OCI-LY7 (cell line): ENCODE measurements around the gene PLXNB2. TPM values are rescaled to one million over a fixed set of nuclear protein-coding genes. Genes with fewer than 3 reads are reported as not detected.

Experiments used
- BruUV-seq: library from RNA; stranded (reverse); fragments of 400-500 nt; replicated peaks from 2 replicates; lab custom pipeline; 2021; lab: Mats Ljungman, UMichigan
- CTCF ChIA-PET: fragments of 300-600 bp; sonication (Branson Sonifier 250); formaldehyde crosslinking; loops from one replicate; lab custom pipeline; 2022; ENCODE audit warnings: antibody characterized with exemption; ENCODE audit not compliant: unreplicated experiment; lab: Charles Lee
- POLR2A ChIA-PET: fragments of 300-600 bp; sonication (Branson Sonifier 250); formaldehyde crosslinking; loops from one replicate; lab custom pipeline; 2022; ENCODE audit warnings: antibody characterized with exemption; lab: Charles Lee
- DNase-seq: peaks from one replicate; pipeline ENCODE4 v3.0.0-alpha.2; 2015; ENCODE audit warnings: low spot score
- H2AFZ ChIP-seq: fragments of 200-600 bp; sonication (generic), shearing (Covaris generic); 2 replicates; pipeline ENCODE4 v1.6.1; 2014; ENCODE audit warnings: mild to moderate bottlenecking, antibody characterized with exemption, low read length, moderate library complexity
- H3K27ac ChIP-seq: fragments of 200-600 bp; sonication (generic); 2 replicates; pipeline ENCODE4 v1.5.1; 2014; ENCODE audit warnings: mixed run types, low read depth, mild to moderate bottlenecking, moderate library complexity, low read length, inconsistent platforms; ENCODE audit not compliant: poor library complexity, severe bottlenecking
- H3K36me3 ChIP-seq: fragments of 200-600 bp; sonication (generic); 2 replicates; pipeline ENCODE4 v1.6.1; 2014; ENCODE audit warnings: mild to moderate bottlenecking, antibody characterized with exemption, low read length, moderate library complexity, mixed read lengths; ENCODE audit not compliant: insufficient read depth
- H3K4me1 ChIP-seq: fragments of 200-600 bp; sonication (generic); 2 replicates; pipeline ENCODE4 v1.5.1; 2014; ENCODE audit warnings: mild to moderate bottlenecking, low read length; ENCODE audit not compliant: insufficient read depth, poor library complexity, severe bottlenecking
- H3K4me2 ChIP-seq: fragments of 200-600 bp; sonication (generic); 2 replicates; pipeline ENCODE4 v1.6.1; 2014; ENCODE audit warnings: mild to moderate bottlenecking, low read length
- H3K4me3 ChIP-seq: fragments of 200-600 bp; sonication (generic); 2 replicates; pipeline ENCODE4 v1.5.1; 2014; ENCODE audit warnings: mild to moderate bottlenecking, low read depth, low read length; ENCODE audit not compliant: poor library complexity, severe bottlenecking
- H3K79me2 ChIP-seq: fragments of 200-600 bp; sonication (generic); 2 replicates; pipeline ENCODE4 v1.6.1; 2016; ENCODE audit warnings: low read depth, mild to moderate bottlenecking, low read length, moderate library complexity, mixed read lengths; ENCODE audit not compliant: insufficient read depth
- H3K9me2 ChIP-seq: fragments of 200-600 bp; sonication (generic); 2 replicates; pipeline ENCODE4 v1.6.1; 2016; ENCODE audit warnings: mild to moderate bottlenecking, low read length, mixed read lengths; ENCODE audit not compliant: insufficient read depth
- H3K9me3 ChIP-seq: fragments of 200-600 bp; sonication (generic); 2 replicates; pipeline ENCODE4 v1.6.1; 2014; ENCODE audit warnings: mild to moderate bottlenecking, mixed run types, low read length, mixed read lengths
- H4K20me1 ChIP-seq: fragments of 200-600 bp; sonication (generic); 2 replicates; pipeline ENCODE4 v1.6.1; 2014; ENCODE audit warnings: mild to moderate bottlenecking, antibody characterized with exemption, low read length, moderate library complexity, mixed read lengths; ENCODE audit not compliant: insufficient read depth
- EZH2phosphoT487 ChIP-seq: fragments of 200-600 bp; sonication (generic); IDR thresholded peaks from 2 replicates; pipeline ENCODE4 v1.6.1; 2018; ENCODE audit warnings: low read depth, borderline replicate concordance, mild to moderate bottlenecking, mixed run types, antibody characterized with exemption, low read length, moderate library complexity, mixed read lengths
- intact Hi-C: fragments of 100-400 bp; cut with micrococcal nuclease; formaldehyde crosslinking; loops from one replicate; pipeline ENCODE4 v1.10.0; 2022; ENCODE audit not compliant: unreplicated experiment
- total RNA-seq, 2 experiments: library from RNA; depleted of rRNA in 1 of 2; stranded (reverse); fragments of >200 nt in 1 of 2; shearing (Covaris generic) in 1 of 2; gene quantifications; 2 replicates each; pipeline ENCODE4 v1.2.3, GENCODE V29; 2014 to 2022
- TF ChIP-seq, protein P1 (sequence below): fragments of 200-600 bp; sonication (generic); conservative IDR thresholded peaks from 2 replicates; pipeline ENCODE4 v1.5.1; 2014; ENCODE audit warnings: mild to moderate bottlenecking, antibody characterized with exemption, low read length, moderate library complexity, mixed read lengths

Gene PLXNB2
- total RNA-seq, 2 experiments from 2014 or later, result 10.7 to 39.2 TPM

DNA sequence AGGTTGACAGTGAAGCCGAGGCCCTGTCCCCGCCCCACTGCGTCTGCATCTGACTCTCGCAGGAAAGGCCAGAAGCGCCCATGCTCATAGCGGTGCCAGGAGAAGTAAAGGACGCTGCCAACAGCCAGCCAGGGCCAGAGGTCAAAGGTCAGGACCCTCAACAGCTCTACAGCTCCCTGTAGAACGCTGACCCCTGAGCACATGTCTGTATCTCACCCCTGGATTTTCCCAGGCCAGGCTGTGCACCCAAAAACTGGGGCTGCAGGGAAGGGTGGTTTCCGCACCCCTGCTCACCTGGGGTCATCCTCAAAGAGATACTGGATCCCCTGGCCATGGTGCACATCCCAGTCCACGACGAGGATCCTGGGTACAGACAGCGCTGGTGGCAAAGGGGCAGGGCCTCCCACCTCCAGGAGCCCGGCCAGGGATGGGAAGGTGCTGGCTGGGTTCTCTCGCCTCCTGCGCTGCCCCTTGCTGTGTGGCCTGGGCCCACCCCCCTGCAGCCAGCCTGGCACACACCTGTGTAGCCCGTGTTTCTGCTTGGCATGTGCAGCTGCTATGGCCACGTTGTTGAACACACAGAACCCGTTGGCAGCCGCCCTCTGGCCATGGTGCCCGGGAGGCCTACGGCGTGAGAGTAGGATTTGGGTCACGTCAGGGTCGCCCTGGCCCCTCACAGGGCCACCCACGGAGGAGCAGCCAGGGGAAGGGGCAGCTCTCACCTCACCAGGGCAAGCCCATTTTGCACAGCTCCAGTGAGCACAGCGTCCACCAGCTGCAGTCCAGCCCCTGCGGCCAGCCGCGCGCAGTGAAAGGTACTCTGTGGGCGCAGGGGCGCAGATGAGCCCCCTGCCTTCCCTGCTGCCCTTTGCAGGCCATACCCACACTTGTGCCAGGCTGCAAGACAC is 57.9 kb downstream of the PLXNB2 start:
- POLR2A ChIA-PET, result no interaction called here
- intact Hi-C loops, result loop anchor here (5.0 to 10.0 kb wide), 5 partner anchors 93 to 373 kb away; partner anchors contain the start of genes CHKB, LMF2, NCAPH2 and PPP6R2
- H3K27ac ChIP-seq, result no peak overlapping the region
- no TSS peak for BruUV-seq
- no peak overlapping the region for H2AFZ ChIP-seq
- CTCF ChIA-PET, result interaction anchor here (1.0 kb wide), 1 partner anchor 371 kb away, joined by 3 read pairs; no protein-coding TSS in a partner anchor
- no peaks in the 10 kb centered on the region for H3K9me2 ChIP-seq
- H3K9me3 ChIP-seq, result no peaks in the 10 kb centered on the region
- peaks cover 53% of the 10 kb centered on the region for H3K4me1 ChIP-seq
- no peak for DNase-seq
- peak overlapping the region; percentile 81 for H3K4me3 ChIP-seq
- H3K79me2 ChIP-seq, result peaks cover 14% of the 10 kb centered on the region; the same call in 1 of the 2 replicates
- peaks cover 30% of the 10 kb centered on the region for H3K36me3 ChIP-seq
- H4K20me1 ChIP-seq, result no peaks in the 10 kb centered on the region
- H3K4me2 ChIP-seq, result peak overlapping the region; percentile 94
- TF ChIP-seq, protein P1, sequence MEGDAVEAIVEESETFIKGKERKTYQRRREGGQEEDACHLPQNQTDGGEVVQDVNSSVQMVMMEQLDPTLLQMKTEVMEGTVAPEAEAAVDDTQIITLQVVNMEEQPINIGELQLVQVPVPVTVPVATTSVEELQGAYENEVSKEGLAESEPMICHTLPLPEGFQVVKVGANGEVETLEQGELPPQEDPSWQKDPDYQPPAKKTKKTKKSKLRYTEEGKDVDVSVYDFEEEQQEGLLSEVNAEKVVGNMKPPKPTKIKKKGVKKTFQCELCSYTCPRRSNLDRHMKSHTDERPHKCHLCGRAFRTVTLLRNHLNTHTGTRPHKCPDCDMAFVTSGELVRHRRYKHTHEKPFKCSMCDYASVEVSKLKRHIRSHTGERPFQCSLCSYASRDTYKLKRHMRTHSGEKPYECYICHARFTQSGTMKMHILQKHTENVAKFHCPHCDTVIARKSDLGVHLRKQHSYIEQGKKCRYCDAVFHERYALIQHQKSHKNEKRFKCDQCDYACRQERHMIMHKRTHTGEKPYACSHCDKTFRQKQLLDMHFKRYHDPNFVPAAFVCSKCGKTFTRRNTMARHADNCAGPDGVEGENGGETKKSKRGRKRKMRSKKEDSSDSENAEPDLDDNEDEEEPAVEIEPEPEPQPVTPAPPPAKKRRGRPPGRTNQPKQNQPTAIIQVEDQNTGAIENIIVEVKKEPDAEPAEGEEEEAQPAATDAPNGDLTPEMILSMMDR, result no peak
- TF ChIP-seq EZH2phosphoT487, result no peak

DNA sequence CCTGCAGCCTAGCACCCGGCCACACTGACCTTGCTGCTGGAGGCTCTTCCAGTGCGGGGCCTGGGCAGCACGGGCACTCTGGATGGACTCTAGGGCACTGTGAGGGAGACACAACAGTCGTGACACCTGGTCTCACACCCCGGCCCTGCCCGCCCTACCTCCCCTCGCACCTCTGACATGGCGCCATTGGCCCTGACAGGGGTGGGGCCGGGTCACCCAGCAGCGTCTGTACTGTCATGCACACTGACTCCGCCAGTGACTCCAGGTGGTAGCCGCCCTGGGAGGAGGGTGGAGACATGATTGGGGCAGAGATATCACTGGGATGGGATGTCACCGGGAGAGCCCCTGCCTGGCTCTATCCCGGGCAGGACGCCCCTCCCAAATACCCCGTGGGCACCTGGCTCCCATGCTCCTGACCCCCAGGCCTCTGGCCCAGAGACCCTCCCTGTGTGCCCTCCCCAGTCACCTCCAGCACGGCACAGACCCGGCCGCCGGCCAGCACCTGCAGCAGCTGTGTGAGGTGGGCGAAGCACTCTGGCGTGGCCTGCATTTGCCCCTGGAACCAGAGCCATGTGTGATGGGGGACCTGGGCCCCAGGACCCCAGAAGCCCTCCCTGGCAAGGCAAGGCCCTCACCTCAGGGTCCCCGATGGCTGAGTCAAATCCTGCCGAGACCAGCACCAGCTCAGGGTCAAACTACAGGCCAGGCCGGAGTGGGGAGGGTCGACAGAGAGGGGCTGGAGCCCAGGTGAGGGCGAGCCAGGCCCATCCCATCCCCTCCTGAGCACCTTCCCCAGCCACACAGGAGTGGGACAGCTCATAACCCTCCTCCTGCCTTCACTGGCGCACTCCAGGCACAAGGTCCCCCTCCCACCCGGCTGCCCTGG is 59.0 kb downstream of the PLXNB2 start:
- peak overlapping the region; percentile 35 for H3K4me3 ChIP-seq
- no peaks in the 10 kb centered on the region for H3K9me2 ChIP-seq
- peaks cover 26% of the 10 kb centered on the region; the same call in 1 of the 2 replicates for H3K79me2 ChIP-seq
- H3K4me1 ChIP-seq, result peaks cover 53% of the 10 kb centered on the region
- H3K9me3 ChIP-seq, result no peaks in the 10 kb centered on the region
- no peak overlapping the region for H2AFZ ChIP-seq
- DNase-seq, result no peak
- H4K20me1 ChIP-seq, result no peaks in the 10 kb centered on the region
- H3K36me3 ChIP-seq, result peaks cover 23% of the 10 kb centered on the region; the same call in 1 of the 2 replicates
- no peak overlapping the region for H3K27ac ChIP-seq
- intact Hi-C loops, result loop anchor here (10.0 kb wide), 2 partner anchors 226 to 256 kb away; partner anchors contain the start of genes LMF2, NCAPH2 and SBF1
- ChIA-PET CTCF (no interaction called here), POLR2A (interaction anchor here (0.6 kb wide), 1 partner anchor 180 kb away, joined by 4 read pairs; no protein-coding TSS in a partner anchor)
- peak overlapping the region; percentile 65 for H3K4me2 ChIP-seq
- BruUV-seq, result no TSS peak
- TF ChIP-seq, protein P1, result no peak
- no peak for TF ChIP-seq EZH2phosphoT487
